Erythroblast (primary cell): ENCODE measurements around the gene ITK.

Experiments used
- GATA1 ChIP-seq: IDR thresholded peaks from 2 replicates; pipeline ENCODE4 v1.6.1; 2011; ENCODE audit warnings: low read depth, mild to moderate bottlenecking, control low read depth, low read length, moderate library complexity
- POLR2A ChIP-seq: IDR thresholded peaks from 2 replicates; pipeline ENCODE4 v1.6.1; 2011; ENCODE audit warnings: mild to moderate bottlenecking, low read length

- no peak for TF ChIP-seq POLR2A
- TF ChIP-seq GATA1 = no peak
These were observed 52.1 kb downstream of the ITK start for GRCh38 chr5:157232706-157233105.
